ENCODE results near the gene RETREG1.
A peak's percentile ranks its signal among the peaks of the same experiment; 100 is the strongest.

The RETREG1 gene

GRCh38 chr5:16564248-16564867, 52.4 kb downstream of the RETREG1 start:
- no peak for TF ChIP-seq POLR2A (IDR thresholded peaks at IDR 0.05; ENCODE audit: low read depth, low read length)
- no peak for DNase-seq (ENCODE audit: insufficient read length, low spot score)
- FAIRE-seq: no peak

DNA sequence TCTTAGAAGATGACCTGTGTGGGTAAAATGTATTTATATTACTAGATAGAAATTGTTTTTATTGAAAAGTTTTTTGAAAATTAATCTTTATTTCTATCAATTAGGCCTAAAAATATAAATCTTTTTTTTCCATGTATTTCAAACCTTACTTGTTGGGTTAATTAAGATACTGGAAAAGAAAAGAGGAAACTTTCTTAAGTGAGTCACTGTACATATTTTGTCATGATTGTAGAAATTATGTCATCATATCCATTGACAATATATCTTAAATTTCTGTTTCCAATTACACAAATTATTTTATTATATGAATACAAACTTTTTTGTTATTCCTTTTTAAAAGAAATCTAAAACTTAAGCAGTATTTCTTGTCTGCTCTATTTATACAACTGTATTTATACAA, 53.1 kb downstream of the RETREG1 start:
- no peak for TF ChIP-seq POLR2A (IDR thresholded peaks at IDR 0.05; ENCODE audit: low read depth, low read length)
- no peak for DNase-seq (ENCODE audit: insufficient read length, low spot score)
- no peak for FAIRE-seq

GRCh38 chr5:16561660-16562059, 55.1 kb downstream of the RETREG1 start:
- TF ChIP-seq POLR2A (IDR thresholded peaks at IDR 0.05; ENCODE audit: low read depth, low read length): no peak
- no peak for FAIRE-seq
- DNase-seq (ENCODE audit: insufficient read length, low spot score): no peak

DNA sequence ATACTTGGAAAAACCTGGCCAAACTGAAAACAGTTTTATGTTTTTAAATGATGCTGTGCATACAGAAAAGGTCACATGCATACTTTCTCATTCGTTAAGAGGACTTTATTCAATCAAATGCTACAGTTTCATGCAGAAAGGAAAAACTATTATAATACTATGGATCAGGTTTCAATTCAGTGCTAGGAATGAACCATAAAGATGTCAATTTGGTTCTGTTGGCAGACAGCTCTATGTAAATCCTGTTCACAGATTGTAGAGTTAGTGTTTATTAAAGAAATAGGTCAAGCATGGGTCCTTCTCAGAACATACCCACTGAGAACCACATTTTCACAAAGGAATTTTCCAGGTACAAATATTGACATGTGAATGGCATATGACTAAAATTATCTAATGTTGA, 57.1 kb downstream of the RETREG1 start:
- DNase-seq (ENCODE audit: insufficient read length, low spot score) (no peak), FAIRE-seq (no peak)
- TF ChIP-seq POLR2A (IDR thresholded peaks at IDR 0.05; ENCODE audit: low read depth, low read length): no peak

- no peak for DNase-seq (ENCODE audit: insufficient read length, low spot score)
- no peak for FAIRE-seq
- TF ChIP-seq POLR2A (IDR thresholded peaks at IDR 0.05; ENCODE audit: low read depth, low read length): no peak
These were observed 57.7 kb downstream of the RETREG1 start for GRCh38 chr5:16558984-16559629.

DNA sequence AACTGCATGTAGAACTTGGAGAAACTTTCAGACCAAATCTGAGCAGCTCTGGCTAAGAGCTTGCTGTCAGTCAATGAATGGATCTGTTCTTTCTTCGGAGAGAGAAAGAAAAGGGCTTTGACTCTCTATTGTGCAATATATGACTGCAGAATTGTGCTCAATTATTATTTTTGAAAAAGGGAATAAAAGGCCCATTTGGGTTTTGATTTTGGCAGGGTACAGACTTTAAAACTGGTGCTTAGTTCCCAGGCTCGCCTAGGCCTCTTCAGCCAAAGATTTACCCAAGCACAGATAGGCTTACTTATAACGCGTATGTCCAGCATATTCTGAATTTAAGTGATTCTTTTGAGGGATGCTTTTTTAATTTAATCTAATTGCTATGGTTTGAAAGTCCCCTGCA, 59.3 kb downstream of the RETREG1 start:
- TF ChIP-seq POLR2A (IDR thresholded peaks at IDR 0.05; ENCODE audit: low read depth, low read length): no peak
- DNase-seq (ENCODE audit: insufficient read length, low spot score): no peak
- no peak for FAIRE-seq

DNA sequence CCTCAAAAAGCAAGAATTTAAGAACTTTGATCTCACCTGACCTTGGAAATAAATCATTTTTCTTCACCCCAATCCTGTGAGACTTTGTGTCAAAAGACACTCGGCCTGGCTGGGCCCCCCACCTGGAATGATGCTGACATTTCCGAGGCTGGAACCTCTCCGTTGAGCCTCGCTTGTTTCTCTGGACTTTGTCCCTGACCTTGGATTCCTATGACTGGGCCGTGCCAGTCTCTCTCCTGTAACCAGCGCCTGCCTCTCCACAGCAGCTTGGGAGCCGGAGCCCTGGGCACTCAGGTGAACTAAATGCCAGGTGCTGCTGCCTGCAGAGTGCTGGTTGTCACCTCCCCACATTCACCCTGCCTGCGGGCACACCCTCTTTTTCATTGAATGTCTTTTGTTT, 62.7 kb downstream of the RETREG1 start:
- FAIRE-seq: no peak
- no peak for DNase-seq (ENCODE audit: insufficient read length, low spot score)
- TF ChIP-seq POLR2A (IDR thresholded peaks at IDR 0.05; ENCODE audit: low read depth, low read length): no peak

DNA sequence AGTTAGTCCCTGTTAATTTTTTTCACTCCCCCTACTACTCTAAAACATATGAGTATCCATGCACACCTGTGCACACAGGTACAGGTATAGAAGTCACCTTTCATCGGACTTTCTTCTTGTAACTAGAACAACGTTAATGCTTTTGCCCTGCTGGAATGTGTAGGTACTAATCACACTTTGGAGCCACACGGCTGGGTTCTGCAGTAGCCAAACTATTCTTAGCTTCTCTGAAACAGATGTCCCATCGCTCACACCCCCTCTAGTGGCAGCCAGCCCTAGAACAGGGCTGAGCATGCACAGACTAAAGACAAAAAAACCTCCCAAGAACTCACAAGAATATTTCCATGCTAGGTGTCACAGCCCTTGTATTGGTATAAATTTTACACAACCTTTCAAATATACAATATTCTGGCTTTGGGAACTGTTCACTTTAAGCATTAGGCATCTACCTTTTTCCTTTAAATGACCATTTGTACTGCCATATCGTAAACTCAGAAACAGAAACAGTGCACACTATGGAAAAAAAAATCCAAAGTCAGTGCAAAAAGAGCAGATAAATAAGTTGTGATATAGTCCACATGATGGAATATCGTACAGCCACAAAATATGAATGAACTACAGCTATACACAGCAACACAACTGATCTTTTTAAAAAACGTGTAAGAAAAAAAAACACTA, 64.0 kb downstream of the RETREG1 start:
- DNase-seq (ENCODE audit: insufficient read length, low spot score) (peak; percentile 49), FAIRE-seq (peak; percentile 92)
- no peak for TF ChIP-seq POLR2A (IDR thresholded peaks at IDR 0.05; ENCODE audit: low read depth, low read length)

DNA sequence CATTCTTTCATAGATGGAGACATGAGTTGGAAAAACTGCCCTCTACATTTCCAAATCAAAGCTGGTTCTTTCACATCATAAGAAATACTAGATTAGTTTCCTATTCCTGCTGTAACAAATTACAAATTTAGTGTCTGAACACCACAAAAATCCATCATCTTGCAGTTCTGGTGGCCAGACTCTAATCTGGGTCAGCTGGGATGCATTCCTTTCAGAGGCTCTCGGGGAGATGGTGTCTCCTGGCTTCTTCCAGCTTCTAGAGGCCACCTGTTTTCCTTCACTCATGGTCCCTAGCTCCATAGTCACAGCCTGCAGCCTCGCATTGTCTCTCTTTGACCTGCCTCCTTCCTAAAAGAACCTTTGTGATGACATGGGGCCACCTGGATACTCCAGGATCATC, 65.2 kb downstream of the RETREG1 start:
- DNase-seq (ENCODE audit: insufficient read length, low spot score): no peak
- no peak for TF ChIP-seq POLR2A (IDR thresholded peaks at IDR 0.05; ENCODE audit: low read depth, low read length)
- FAIRE-seq: no peak

- TF ChIP-seq POLR2A (IDR thresholded peaks at IDR 0.05; ENCODE audit: low read depth, low read length): no peak
- DNase-seq (ENCODE audit: insufficient read length, low spot score) (peak; percentile 58), FAIRE-seq (peak; percentile 94)
These were observed 66.4 kb downstream of the RETREG1 start for GRCh38 chr5:16550316-16550952.

- DNase-seq (ENCODE audit: insufficient read length, low spot score) (no peak), FAIRE-seq (no peak)
These were observed 67.1 kb downstream of the RETREG1 start for GRCh38 chr5:16549491-16550206.

DNA sequence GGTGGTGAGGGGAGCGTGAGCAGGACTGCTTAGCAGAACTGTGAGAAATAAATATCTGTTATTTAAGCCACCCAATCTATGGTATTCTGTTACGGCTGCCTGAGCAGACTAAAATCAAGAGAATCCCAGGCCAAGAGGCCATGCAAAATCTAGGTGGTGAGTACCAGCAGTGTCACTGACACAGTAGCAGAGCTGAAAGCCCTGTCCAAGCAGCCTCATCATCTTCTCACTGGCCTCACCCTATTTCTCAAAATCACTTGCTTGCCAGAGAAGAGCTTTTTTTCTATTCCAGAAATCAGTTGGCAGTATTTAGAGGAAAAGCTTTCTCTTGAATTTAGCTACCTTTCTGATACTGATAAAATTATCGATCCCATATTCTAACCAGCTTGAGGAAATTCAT, 68.0 kb downstream of the RETREG1 start:
- no peak for DNase-seq (ENCODE audit: insufficient read length, low spot score)
- no peak for TF ChIP-seq POLR2A (IDR thresholded peaks at IDR 0.05; ENCODE audit: low read depth, low read length)
- FAIRE-seq: no peak

More at GRCh38 chr5:16549491-16550206, 67.1 kb downstream of the RETREG1 start:
- TF ChIP-seq POLR2A (IDR thresholded peaks at IDR 0.05; ENCODE audit: low read depth, low read length): no peak

DNA sequence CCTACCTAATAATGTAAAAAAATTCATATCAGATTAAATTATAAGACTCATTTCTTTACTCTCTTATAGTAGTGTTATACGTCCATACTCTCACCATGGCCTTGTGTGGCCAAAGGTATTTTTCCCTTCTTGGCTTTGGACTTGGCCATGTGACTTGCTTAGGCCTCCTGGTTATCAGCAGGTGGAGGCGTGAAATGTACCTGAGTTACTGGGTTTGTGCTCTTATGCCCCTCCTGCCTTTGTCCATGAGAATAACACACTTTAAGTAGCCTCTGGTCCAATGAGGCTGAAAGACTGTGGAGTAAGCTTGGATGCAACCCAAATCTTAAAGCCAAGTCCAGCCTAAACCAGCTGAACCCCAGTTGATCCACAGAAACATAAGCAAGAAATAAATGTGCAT, 68.7 kb downstream of the RETREG1 start:
- no peak for TF ChIP-seq POLR2A (IDR thresholded peaks at IDR 0.05; ENCODE audit: low read depth, low read length)
- FAIRE-seq: no peak
- no peak for DNase-seq (ENCODE audit: insufficient read length, low spot score)
